ENCODE data around the gene LRRC73. TPM values are rescaled to one million over a fixed set of nuclear protein-coding genes. Genes with fewer than 3 reads are reported as not detected.

Gene LRRC73
- total and polyA plus RNA-seq, 9 of the 15 experiments (the other 6 are each of a cell fraction or from before 2014, with no cell fraction given) = 0.07 to 0.55 (median 0.16) TPM; not detected in 3

DNA sequence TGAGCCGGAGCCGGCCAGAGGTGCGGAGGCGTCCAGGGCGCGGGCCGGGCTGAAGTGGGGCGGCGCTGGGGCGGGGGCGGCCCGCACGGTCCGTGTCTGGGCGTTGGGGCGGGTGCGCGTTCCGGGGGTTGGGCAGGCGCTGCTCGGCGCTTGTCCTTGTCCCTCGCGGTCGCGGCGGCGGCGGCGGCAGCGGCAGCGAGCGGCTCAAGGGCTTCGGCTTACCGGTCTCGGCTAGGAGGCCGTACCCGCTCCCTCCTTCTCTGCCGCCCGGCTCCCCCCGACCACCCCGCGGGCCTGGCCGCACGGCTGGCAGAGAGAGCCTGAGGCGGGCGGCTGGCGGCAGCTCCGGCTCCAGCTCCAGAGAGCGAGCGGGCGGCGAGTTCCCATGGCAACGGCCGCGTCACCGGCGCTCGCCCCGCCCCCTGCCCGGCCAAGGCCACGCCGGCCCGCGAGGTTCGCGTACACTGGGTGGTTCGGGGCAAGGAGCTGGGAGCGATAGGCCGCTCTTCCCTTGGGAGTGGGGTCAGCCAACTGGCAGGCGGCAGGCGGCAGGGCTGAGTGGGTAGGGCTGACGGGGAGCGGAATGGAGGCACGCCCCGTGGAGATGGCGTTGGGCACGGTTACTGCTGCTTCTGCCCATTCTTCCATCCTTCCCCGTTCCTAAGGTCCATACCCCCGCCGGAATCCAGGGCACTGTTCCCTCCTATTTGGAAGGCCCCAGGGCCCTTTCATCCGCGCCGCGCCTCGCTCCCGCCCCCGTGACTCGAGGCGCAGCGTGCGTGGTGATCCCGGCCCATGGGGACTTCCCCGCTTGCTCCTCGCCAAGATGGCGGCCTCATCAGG, at the start of gene LRRC73 (continued):
- TF ChIP-seq RFX1 (IDR thresholded peaks at IDR 0.05) (peak; percentile 94), SRSF1 (IDR thresholded peaks at IDR 0.05; ENCODE audit: low read depth, low read length) (no peak), EGR1 (conservative IDR thresholded peaks at IDR 0.05) (peak; percentile 54), RB1 (IDR thresholded peaks at IDR 0.05; ENCODE audit: low read depth) (peak; percentile 83), RBM39 (optimal IDR thresholded peaks at IDR 0.05; ENCODE audit: low read depth, low read length) (no peak), POLR2AphosphoS2 (IDR thresholded peaks at IDR 0.05; ENCODE audit: low read length) (peak; percentile 94), HEY1 (CRISPR knock-in tag; IDR thresholded peaks at IDR 0.05; ENCODE audit: borderline replicate concordance) (no peak), GATA2 (CRISPR knock-in tag; IDR thresholded peaks at IDR 0.05) (no peak), U2AF1 (optimal IDR thresholded peaks at IDR 0.05; ENCODE audit: low read depth, low read length) (peak; percentile 18), TAF1 (IDR thresholded peaks at IDR 0.05; ENCODE audit: control insufficient read depth, extremely low read depth, insufficient read depth, low read length, severe bottlenecking) (no peak), TEAD2 (tag; IDR thresholded peaks at IDR 0.05) (no peak), RBM22 (IDR thresholded peaks at IDR 0.05; ENCODE audit: low read depth, low read length, poor library complexity, severe bottlenecking) (peak; percentile 98), MTA2 (IDR thresholded peaks at IDR 0.05; ENCODE audit: low read depth) (no peak), RBM34 (IDR thresholded peaks at IDR 0.05; ENCODE audit: borderline replicate concordance, insufficient read depth, low read length) (0 out of 2 replicates have a peak, but pooled peaks have one; percentile 49), RFX5 (IDR thresholded peaks at IDR 0.05; ENCODE audit: low read depth, low read length) (peak; percentile 92), ADNP (tag; IDR thresholded peaks at IDR 0.05) (no peak), CBFA2T3 (IDR thresholded peaks at IDR 0.05) (no peak), PTTG1 (tag; IDR thresholded peaks at IDR 0.05; ENCODE audit: low read depth) (no peak)
- TF ChIP-seq, protein P1, sequence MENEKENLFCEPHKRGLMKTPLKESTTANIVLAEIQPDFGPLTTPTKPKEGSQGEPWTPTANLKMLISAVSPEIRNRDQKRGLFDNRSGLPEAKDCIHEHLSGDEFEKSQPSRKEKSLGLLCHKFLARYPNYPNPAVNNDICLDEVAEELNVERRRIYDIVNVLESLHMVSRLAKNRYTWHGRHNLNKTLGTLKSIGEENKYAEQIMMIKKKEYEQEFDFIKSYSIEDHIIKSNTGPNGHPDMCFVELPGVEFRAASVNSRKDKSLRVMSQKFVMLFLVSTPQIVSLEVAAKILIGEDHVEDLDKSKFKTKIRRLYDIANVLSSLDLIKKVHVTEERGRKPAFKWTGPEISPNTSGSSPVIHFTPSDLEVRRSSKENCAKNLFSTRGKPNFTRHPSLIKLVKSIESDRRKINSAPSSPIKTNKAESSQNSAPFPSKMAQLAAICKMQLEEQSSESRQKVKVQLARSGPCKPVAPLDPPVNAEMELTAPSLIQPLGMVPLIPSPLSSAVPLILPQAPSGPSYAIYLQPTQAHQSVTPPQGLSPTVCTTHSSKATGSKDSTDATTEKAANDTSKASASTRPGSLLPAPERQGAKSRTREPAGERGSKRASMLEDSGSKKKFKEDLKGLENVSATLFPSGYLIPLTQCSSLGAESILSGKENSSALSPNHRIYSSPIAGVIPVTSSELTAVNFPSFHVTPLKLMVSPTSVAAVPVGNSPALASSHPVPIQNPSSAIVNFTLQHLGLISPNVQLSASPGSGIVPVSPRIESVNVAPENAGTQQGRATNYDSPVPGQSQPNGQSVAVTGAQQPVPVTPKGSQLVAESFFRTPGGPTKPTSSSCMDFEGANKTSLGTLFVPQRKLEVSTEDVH (IDR thresholded peaks at IDR 0.05; ENCODE audit: low read depth, partially characterized antibody) = peak; percentile 58

All from K562 (cell line).